ENCODE measurements around the gene SUSD1. TPM values are rescaled to one million over a fixed set of nuclear protein-coding genes. Genes with fewer than 3 reads are reported as not detected.

The SUSD1 gene
- total and polyA plus RNA-seq, 9 of the 15 experiments (the other 6 are each of a cell fraction or from before 2014, with no cell fraction given): 10.9 to 44.4 (median 36.1) TPM

GRCh38 chr9:112130997-112131396 is 44.1 kb downstream of the SUSD1 start (continued):
- TF ChIP-seq RREB1 (CRISPR knock-in tag; IDR thresholded peaks at IDR 0.05): no peak

- H2AFZ ChIP-seq (ENCODE audit: low read depth, low read length): no peak overlapping the region
- H3K79me2 ChIP-seq (ENCODE audit: control insufficient read depth, insufficient read depth, low read length): peaks cover 6% of the 10 kb centered on the region
- POLR2A ChIA-PET: interaction anchor here (1.0 to 1.4 kb wide), 2 partner anchors 27 to 206 kb away, joined by 3 to 6 read pairs; no protein-coding TSS in a partner anchor
- no peaks in the 10 kb centered on the region for H4K20me1 ChIP-seq (replicated peaks; ENCODE audit: control insufficient read depth, insufficient read depth, low read length)
- WGBS (ENCODE audit: insufficient coverage, low coverage, missing lambda C conversion rate): no CpG with 5 or more reads among the region's 2 CpGs
- H3K4me3 ChIP-seq: no peak overlapping the region
- ATAC-seq: no peak
- no TSS peak for BruUV-seq (replicated peaks)
- peaks cover 50% of the 10 kb centered on the region for H3K36me3 ChIP-seq (ENCODE audit: control insufficient read depth, insufficient read depth, low read length)
- no peak for FAIRE-seq
- CTCF ChIA-PET (ENCODE audit: low intra/inter-chr PET ratio): no interaction called here
- intact Hi-C loops (cut with micrococcal nuclease): no loop called here
- no peak overlapping the region for H3K4me2 ChIP-seq (ENCODE audit: insufficient read depth, low read length)
- in situ Hi-C loops (cut with MboI): no loop called here
- H3K9me1 ChIP-seq (ENCODE audit: control insufficient read depth, insufficient read depth, low read length): no peaks in the 10 kb centered on the region
- no peaks in the 10 kb centered on the region for H3K4me1 ChIP-seq (replicated peaks in 1 of 2; ENCODE audit: control insufficient read depth in 2 of 2, insufficient read depth in 2 of 2, low read length in 2 of 2)
- no peak overlapping the region for H3K9ac ChIP-seq (ENCODE audit: insufficient read depth in 1 of 2, low read depth in 2 of 2, low read length in 2 of 2)
- DNase-seq (ENCODE audit: extremely low read depth in 1 of 4, low spot score in 3 of 4): no peak
- no peaks in the 10 kb centered on the region for H3K9me3 ChIP-seq (replicated peaks; ENCODE audit: control insufficient read depth, insufficient read depth, low read depth, low read length)
- no peak overlapping the region for H3K27ac ChIP-seq (ENCODE audit: extremely low read depth, low read depth, low read length)
- no peaks in the 10 kb centered on the region for H3K27me3 ChIP-seq (ENCODE audit: control insufficient read depth in 2 of 2, insufficient read depth in 2 of 2, low read length in 2 of 2)
- TF ChIP-seq OTX1 (CRISPR knock-in tag; IDR thresholded peaks at IDR 0.05) (no peak), POLR2B (IDR thresholded peaks at IDR 0.05; ENCODE audit: low read depth, partially characterized antibody) (no peak), NR3C1 (CRISPR knock-in tag; IDR thresholded peaks at IDR 0.05) (no peak), HNRNPH1 (optimal IDR thresholded peaks at IDR 0.05; ENCODE audit: low read depth, low read length) (no peak), SNIP1 (IDR thresholded peaks at IDR 0.05; ENCODE audit: low read depth) (no peak), EGR1 (conservative IDR thresholded peaks at IDR 0.05) (no peak), ZNF512 (tag; IDR thresholded peaks at IDR 0.05) (peak; percentile 59; the same call in 1 of the 2 replicates), IRF2 (CRISPR knock-in tag; IDR thresholded peaks at IDR 0.05) (no peak), SOX6 (IDR thresholded peaks at IDR 0.05) (no peak), ZMIZ1 (IDR thresholded peaks at IDR 0.05; ENCODE audit: low read depth in 2 of 2, low read length in 2 of 2) (no peak)
These were observed 44.8 kb downstream of the SUSD1 start for GRCh38 chr9:112130347-112130746.

Data from K562 (cell line).